ENCODE measurements around the gene GPRC5C. TPM values are rescaled to one million over a fixed set of nuclear protein-coding genes. Genes with fewer than 3 reads are reported as not detected.

The GPRC5C gene
- total and polyA plus RNA-seq, 4 donors = 34.2 to 195 (median 119) TPM

- 79% methylated on average over 12 of the region's 12 CpGs for WGBS
- DNase-seq (ENCODE audit: low spot score) = no peak
- H3K27me3 ChIP-seq (ENCODE audit: control insufficient read depth in 4 of 4, insufficient read depth in 4 of 4, low read length in 3 of 4) = no peaks in the 10 kb centered on the region
- H3K36me3 ChIP-seq (ENCODE audit: control insufficient read depth in 4 of 4, insufficient read depth in 3 of 4, low read depth in 1 of 4, low read length in 3 of 4) = no peaks in the 10 kb centered on the region
- no peak overlapping the region for H3K27ac ChIP-seq (ENCODE audit: low read depth in 1 of 2, low read length in 2 of 2)
- no peak overlapping the region for H3K4me3 ChIP-seq (ENCODE audit: low read depth in 1 of 3, low read length in 3 of 3)
- no peaks in the 10 kb centered on the region for H3K9me3 ChIP-seq (ENCODE audit: control insufficient read depth in 4 of 4, low read length in 3 of 4)
- peaks cover 0 to 3% (median 1%) of the 10 kb centered on the region in 4 donors for H3K4me1 ChIP-seq (ENCODE audit: control insufficient read depth in 4 of 4, insufficient read depth in 4 of 4, low read length in 3 of 4)
- H3K9ac ChIP-seq (ENCODE audit: low read depth in 1 of 2, low read length in 2 of 2) = no peak overlapping the region
- TF ChIP-seq JUND (IDR thresholded peaks at IDR 0.05) (peak in 1 of 2 donors; percentile 34), SP1 (IDR thresholded peaks at IDR 0.05) (no peak)
Observed at GRCh38 chr17:74417178-74418045, 14.5 kb upstream of the GPRC5C start.

GRCh38 chr17:74419928-74420411 lies 11.9 kb upstream of the GPRC5C start:
- Histone ChIP-seq H3K4me3 (ENCODE audit: low read depth in 1 of 3, low read length in 3 of 3) (no peak overlapping the region), H3K4me1 (ENCODE audit: control insufficient read depth in 4 of 4, insufficient read depth in 4 of 4, low read length in 3 of 4) (peaks cover 0 to 3% (median 1%) of the 10 kb centered on the region in 4 donors), H3K36me3 (ENCODE audit: control insufficient read depth in 4 of 4, insufficient read depth in 3 of 4, low read depth in 1 of 4, low read length in 3 of 4) (no peaks in the 10 kb centered on the region), H3K27me3 (ENCODE audit: control insufficient read depth in 4 of 4, insufficient read depth in 4 of 4, low read length in 3 of 4) (no peaks in the 10 kb centered on the region), H3K9me3 (ENCODE audit: control insufficient read depth in 4 of 4, low read length in 3 of 4) (no peaks in the 10 kb centered on the region), H3K9ac (ENCODE audit: low read depth in 1 of 2, low read length in 2 of 2) (no peak overlapping the region), H3K27ac (ENCODE audit: low read depth in 1 of 2, low read length in 2 of 2) (no peak overlapping the region)
- 87% methylated on average over 10 of the region's 10 CpGs for WGBS
- TF ChIP-seq, protein P1, sequence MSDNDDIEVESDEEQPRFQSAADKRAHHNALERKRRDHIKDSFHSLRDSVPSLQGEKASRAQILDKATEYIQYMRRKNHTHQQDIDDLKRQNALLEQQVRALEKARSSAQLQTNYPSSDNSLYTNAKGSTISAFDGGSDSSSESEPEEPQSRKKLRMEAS (IDR thresholded peaks at IDR 0.05) = no peak
- TF ChIP-seq FOXA2 (IDR thresholded peaks at IDR 0.05) = no peak
- TF ChIP-seq RAD21 (IDR thresholded peaks at IDR 0.05) = no peak
- no peak for TF ChIP-seq EGR1 (IDR thresholded peaks at IDR 0.05; ENCODE audit: low read depth in 2 of 2)
- TF ChIP-seq YY1 (IDR thresholded peaks at IDR 0.05) = no peak
- TF ChIP-seq TAF1 (conservative IDR thresholded peaks at IDR 0.05) = no peak
- no peak for TF ChIP-seq ATF3 (IDR thresholded peaks at IDR 0.05)
- TF ChIP-seq, protein P2, sequence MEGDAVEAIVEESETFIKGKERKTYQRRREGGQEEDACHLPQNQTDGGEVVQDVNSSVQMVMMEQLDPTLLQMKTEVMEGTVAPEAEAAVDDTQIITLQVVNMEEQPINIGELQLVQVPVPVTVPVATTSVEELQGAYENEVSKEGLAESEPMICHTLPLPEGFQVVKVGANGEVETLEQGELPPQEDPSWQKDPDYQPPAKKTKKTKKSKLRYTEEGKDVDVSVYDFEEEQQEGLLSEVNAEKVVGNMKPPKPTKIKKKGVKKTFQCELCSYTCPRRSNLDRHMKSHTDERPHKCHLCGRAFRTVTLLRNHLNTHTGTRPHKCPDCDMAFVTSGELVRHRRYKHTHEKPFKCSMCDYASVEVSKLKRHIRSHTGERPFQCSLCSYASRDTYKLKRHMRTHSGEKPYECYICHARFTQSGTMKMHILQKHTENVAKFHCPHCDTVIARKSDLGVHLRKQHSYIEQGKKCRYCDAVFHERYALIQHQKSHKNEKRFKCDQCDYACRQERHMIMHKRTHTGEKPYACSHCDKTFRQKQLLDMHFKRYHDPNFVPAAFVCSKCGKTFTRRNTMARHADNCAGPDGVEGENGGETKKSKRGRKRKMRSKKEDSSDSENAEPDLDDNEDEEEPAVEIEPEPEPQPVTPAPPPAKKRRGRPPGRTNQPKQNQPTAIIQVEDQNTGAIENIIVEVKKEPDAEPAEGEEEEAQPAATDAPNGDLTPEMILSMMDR (IDR thresholded peaks at IDR 0.05; ENCODE audit: low read depth, low read length, missing input control) = no peak
- no peak for DNase-seq (ENCODE audit: low spot score)

DNA sequence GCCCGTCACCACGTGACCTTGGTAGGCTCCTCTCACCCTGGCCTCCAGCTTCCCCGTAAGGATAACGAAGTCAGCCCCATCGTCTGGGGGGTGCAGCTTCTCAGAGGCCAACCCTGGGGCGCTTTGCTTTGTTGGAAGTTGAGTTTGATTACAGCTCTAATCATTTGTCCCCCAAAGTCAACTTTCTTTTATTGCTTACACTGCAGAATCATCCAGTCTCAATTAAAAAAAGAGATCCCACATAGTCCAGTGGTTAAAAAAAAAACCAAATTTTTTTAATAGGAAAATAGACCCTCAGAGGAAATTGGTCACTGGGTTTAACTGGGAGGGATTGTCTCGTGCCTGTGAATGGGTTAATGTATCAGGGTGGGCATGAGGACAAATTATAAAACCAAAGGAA lies 7.8 kb upstream of the GPRC5C start:
- 91% methylated on average over 7 of the region's 7 CpGs for WGBS
- Histone ChIP-seq H3K9ac (ENCODE audit: low read depth in 1 of 2, low read length in 2 of 2) (no peak overlapping the region), H3K4me1 (ENCODE audit: control insufficient read depth in 4 of 4, insufficient read depth in 4 of 4, low read length in 3 of 4) (peaks cover 5 to 26% (median 22%) of the 10 kb centered on the region in 4 donors), H3K27me3 (ENCODE audit: control insufficient read depth in 4 of 4, insufficient read depth in 4 of 4, low read length in 3 of 4) (no peaks in the 10 kb centered on the region), H3K27ac (ENCODE audit: low read depth in 1 of 2, low read length in 2 of 2) (no peak overlapping the region), H3K9me3 (ENCODE audit: control insufficient read depth in 4 of 4, low read length in 3 of 4) (no peaks in the 10 kb centered on the region), H3K36me3 (ENCODE audit: control insufficient read depth in 4 of 4, insufficient read depth in 3 of 4, low read depth in 1 of 4, low read length in 3 of 4) (no peaks in the 10 kb centered on the region), H3K4me3 (ENCODE audit: low read depth in 1 of 3, low read length in 3 of 3) (no peak overlapping the region)
- DNase-seq (ENCODE audit: low spot score) = no peak
- TF ChIP-seq HNF4G (IDR thresholded peaks at IDR 0.05) (no peak), RXRA (IDR thresholded peaks at IDR 0.05) (no peak), ZBTB33 (IDR thresholded peaks at IDR 0.05) (no peak), ATF3 (IDR thresholded peaks at IDR 0.05) (no peak), JUND (IDR thresholded peaks at IDR 0.05) (no peak), HNF4A (conservative IDR thresholded peaks at IDR 0.05) (no peak), GABPA (IDR thresholded peaks at IDR 0.05 in 1 of 2, conservative IDR thresholded peaks at IDR 0.05 in 1 of 2) (no peak), TAF1 (conservative IDR thresholded peaks at IDR 0.05) (no peak), SP1 (IDR thresholded peaks at IDR 0.05) (no peak)
- TF ChIP-seq, protein P2 (IDR thresholded peaks at IDR 0.05; ENCODE audit: low read depth, low read length, missing input control) = no peak

All from liver (tissue), 9 donors.